Skin of body (tissue), 2 donors: ENCODE data around the gene LSS. TPM values are rescaled to one million over a fixed set of nuclear protein-coding genes. Genes with fewer than 3 reads are reported as not detected.
"Not testable (repeated sequence)": the region's sequence is repeated elsewhere in the genome, so short reads cannot be mapped to it uniquely, and the experiment has no call there.

ENCODE experiments used
- DNase-seq: peaks from one replicate; lab custom pipeline; 2025; lab: John Stamatoyannopoulos, UW
- total RNA-seq: library from RNA; depleted of rRNA; stranded (reverse); fragments of >200 nt; gene quantifications from one replicate; pipeline ENCODE4 v1.2.3, GENCODE V29; 2014

The LSS gene
- total RNA-seq, 1 donor from 2014 or later = 59.4 TPM

- DNase-seq = no peak
These were observed 17.8 kb upstream of the LSS start for GRCh38 chr21:46246345-46246744.

GRCh38 chr21:46245213-46245915, 16.8 kb upstream of the LSS start:
- DNase-seq = no peak

GRCh38 chr21:46244602-46245001, 16.0 kb upstream of the LSS start:
- no peak for DNase-seq

GRCh38 chr21:46243960-46244361, 15.4 kb upstream of the LSS start:
- no peak for DNase-seq

GRCh38 chr21:46243325-46243724, 14.8 kb upstream of the LSS start:
- DNase-seq = no peak

- not testable (repeated sequence) for DNase-seq
These were observed 13.0 kb upstream of the LSS start for GRCh38 chr21:46241577-46241976.

GRCh38 chr21:46239817-46240325, 11.3 kb upstream of the LSS start:
- DNase-seq = no peak

- DNase-seq = no peak
These were observed 8.9 kb upstream of the LSS start for GRCh38 chr21:46237474-46237873.

- DNase-seq = no peak
These were observed 5.9 kb upstream of the LSS start for GRCh38 chr21:46234436-46234950.

- no peak for DNase-seq
These were observed 1.3 kb upstream of the LSS start for GRCh38 chr21:46229923-46230260.

- no peak for DNase-seq
These were observed 754 bp upstream of the LSS start for GRCh38 chr21:46229133-46229922.

- DNase-seq = peak; percentile 12
These were observed 696 bp downstream of the LSS start for GRCh38 chr21:46227811-46228344.

GRCh38 chr21:46226920-46227599, 1.5 kb downstream of the LSS start:
- DNase-seq = no peak

- DNase-seq = no peak
These were observed 2.4 kb downstream of the LSS start for GRCh38 chr21:46226146-46226545.

GRCh38 chr21:46223661-46224060, 4.9 kb downstream of the LSS start:
- DNase-seq = not testable (repeated sequence)

- DNase-seq = no peak
These were observed 5.4 kb downstream of the LSS start for GRCh38 chr21:46223217-46223616.

GRCh38 chr21:46222436-46223116, 6.0 kb downstream of the LSS start:
- no peak for DNase-seq

- DNase-seq = no peak
These were observed 6.7 kb downstream of the LSS start for GRCh38 chr21:46221664-46222435.

GRCh38 chr21:46220847-46221246, 7.7 kb downstream of the LSS start:
- DNase-seq = no peak

GRCh38 chr21:46220275-46220810, 8.2 kb downstream of the LSS start:
- no peak for DNase-seq
